K562 (cell line): Measurements from ENCODE around the gene LRRC47. TPM values are rescaled to one million over a fixed set of nuclear protein-coding genes. Genes with fewer than 3 reads are reported as not detected.

Experiments
- BDP1 ChIP-seq: IDR thresholded peaks from 3 replicates; pipeline ENCODE4 v1.6.1; 2011; ENCODE audit not compliant: insufficient read length, insufficient read depth
- EHMT2 ChIP-seq: fragments of 450-650 bp; IDR thresholded peaks from 2 replicates; pipeline ENCODE4 v1.6.1; 2018; ENCODE audit warnings: antibody characterized with exemption
- FOXK2 ChIP-seq, 2 experiments: fragments of 450-650 bp; IDR thresholded peaks in 1 of 2; conservative IDR thresholded peaks in 1 of 2; 2 replicates each; pipeline ENCODE4 v1.6.1; 2016; ENCODE audit warnings: low read depth in 2 of 2, mild to moderate bottlenecking in 1 of 2
- KAT2B ChIP-seq: IDR thresholded peaks from one replicate; pipeline ENCODE4 v1.6.1; 2012; ENCODE audit warnings: low read depth, mild to moderate bottlenecking, control low read depth, inconsistent platforms, low read length, moderate library complexity
- ZBTB17 ChIP-seq: fragments of 450-650 bp; formaldehyde crosslinking; IDR thresholded peaks from 2 replicates; pipeline ENCODE4 v1.4.0; 2020; ENCODE audit warnings: mild to moderate bottlenecking
- polyA plus RNA-seq, 8 experiments: library from polyadenylated mRNA; depleted of rRNA in 4 of 8; stranded (reverse) in 5 of 8; unstranded in 3 of 8; fragments of >200 nt; fragmentation: Nextera tagmentation in 2 of 8; fragmentation: Illumina TruSeq in 1 of 8; extraction: Ambion mirVana in 2 of 8; extraction: Trizol in 1 of 8; gene quantifications; 2 replicates each; pipeline versions ENCODE4 v1.2.1 to v1.2.3, GENCODE V29; 2011 to 2014; ENCODE audit warnings: inconsistent platforms in 1 of 8, missing spikeins in 1 of 8
- total RNA-seq, 7 experiments: library from RNA; depleted of rRNA in 6 of 7; stranded (reverse); fragments of >200 nt in 6 of 7; fragmentation: Illumina TruSeq in 2 of 7; extraction: Trizol in 2 of 7; gene quantifications; 2 replicates each; pipeline versions ENCODE4 v1.2.1 to v1.2.3, GENCODE V29; 2011 to 2021; ENCODE audit warnings: low replicate concordance in 1 of 7
- TF ChIP-seq, protein P1 (sequence below): fragments of 450-650 bp; formaldehyde crosslinking; IDR thresholded peaks from 2 replicates; pipeline ENCODE4 v1.4.0; 2022; ENCODE audit warnings: missing genetic modification characterization
- TF ChIP-seq, protein P2 (sequence below), 2 experiments: fragments of 450-650 bp in 1 of 2; sonication (generic) in 1 of 2; formaldehyde crosslinking in 1 of 2; IDR thresholded peaks in 1 of 2; conservative IDR thresholded peaks in 1 of 2; 2 replicates each; pipeline versions ENCODE4 v1.6.1 to v1.8.1; 2016 to 2023; ENCODE audit warnings: mild to moderate bottlenecking in 2 of 2, moderate library complexity in 2 of 2, inconsistent platforms in 1 of 2, missing genetic modification reagents in 1 of 2
- TF ChIP-seq, protein P3 (sequence below): fragments of 250-450 bp; sonication (Bioruptor Pico); IDR thresholded peaks from 2 replicates; pipeline ENCODE4 v1.4.0; 2020
- TF ChIP-seq, protein P4 (sequence below): sonication (generic); formaldehyde crosslinking; IDR thresholded peaks from 2 replicates; pipeline ENCODE4 v1.8.0; 2022; ENCODE audit warnings: mild to moderate bottlenecking, missing genetic modification reagents
- TF ChIP-seq, protein P5 (sequence below): sonication (generic); formaldehyde crosslinking; IDR thresholded peaks from 2 replicates; pipeline ENCODE4 v1.9.0; 2022; ENCODE audit warnings: mild to moderate bottlenecking, missing genetic modification reagents
- TF ChIP-seq, protein P6 (sequence below): fragments of 450-650 bp; IDR thresholded peaks from 2 replicates; pipeline ENCODE4 v1.7.1; 2018; ENCODE audit warnings: mild to moderate bottlenecking, low read depth; ENCODE audit not compliant: partially characterized antibody
- TF ChIP-seq, protein P7 (sequence below): fragments of 450-650 bp; IDR thresholded peaks from 2 replicates; pipeline ENCODE4 v1.6.1; 2016; ENCODE audit warnings: low read depth

The LRRC47 gene
- total and polyA plus RNA-seq, 9 of the 15 experiments (the other 6 are each of a cell fraction or from before 2014, with no cell fraction given) = 4.6 to 68.0 (median 35.9) TPM

DNA sequence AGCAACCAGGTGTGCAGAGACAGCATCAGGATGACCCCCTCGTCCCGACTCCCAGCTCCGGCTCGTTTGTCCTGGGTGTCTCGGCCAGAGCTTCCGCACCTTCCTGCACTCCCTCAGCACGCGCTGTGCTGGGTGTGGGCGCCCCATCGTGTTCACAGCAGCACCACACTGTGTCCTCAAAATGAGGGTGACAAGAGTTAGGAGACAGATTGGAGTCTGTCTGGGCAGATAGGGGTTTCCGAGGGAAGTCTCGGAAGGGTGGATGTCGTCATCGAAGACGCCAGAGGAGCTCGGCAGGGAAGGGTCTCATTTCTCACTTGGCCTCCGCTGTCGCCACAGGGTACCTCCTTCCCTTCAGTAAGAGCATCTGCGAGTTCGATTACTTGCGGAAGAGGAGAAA, 39.9 kb downstream of the LRRC47 start (continued):
- TF ChIP-seq, protein P1, sequence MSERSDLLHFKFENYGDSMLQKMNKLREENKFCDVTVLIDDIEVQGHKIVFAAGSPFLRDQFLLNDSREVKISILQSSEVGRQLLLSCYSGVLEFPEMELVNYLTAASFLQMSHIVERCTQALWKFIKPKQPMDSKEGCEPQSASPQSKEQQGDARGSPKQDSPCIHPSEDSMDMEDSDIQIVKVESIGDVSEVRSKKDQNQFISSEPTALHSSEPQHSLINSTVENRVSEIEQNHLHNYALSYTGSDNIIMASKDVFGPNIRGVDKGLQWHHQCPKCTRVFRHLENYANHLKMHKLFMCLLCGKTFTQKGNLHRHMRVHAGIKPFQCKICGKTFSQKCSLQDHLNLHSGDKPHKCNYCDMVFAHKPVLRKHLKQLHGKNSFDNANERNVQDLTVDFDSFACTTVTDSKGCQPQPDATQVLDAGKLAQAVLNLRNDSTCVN (CRISPR knock-in tag) = no peak
- TF ChIP-seq, protein P2, sequence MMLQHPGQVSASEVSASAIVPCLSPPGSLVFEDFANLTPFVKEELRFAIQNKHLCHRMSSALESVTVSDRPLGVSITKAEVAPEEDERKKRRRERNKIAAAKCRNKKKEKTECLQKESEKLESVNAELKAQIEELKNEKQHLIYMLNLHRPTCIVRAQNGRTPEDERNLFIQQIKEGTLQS (IDR thresholded peaks at IDR 0.05) = peak; percentile 74
- TF ChIP-seq, protein P2 (CRISPR knock-in tag; conservative IDR thresholded peaks at IDR 0.05) = no peak
- TF ChIP-seq BDP1 (no peak), EHMT2 (no peak), KAT2B (no peak), ZBTB17 (CRISPR knock-in tag) (no peak), FOXK2 (conservative IDR thresholded peaks at IDR 0.05 in 1 of 2, IDR thresholded peaks at IDR 0.05 in 1 of 2; ENCODE audit: low read depth in 2 of 2) (no peak)
- TF ChIP-seq, protein P3, sequence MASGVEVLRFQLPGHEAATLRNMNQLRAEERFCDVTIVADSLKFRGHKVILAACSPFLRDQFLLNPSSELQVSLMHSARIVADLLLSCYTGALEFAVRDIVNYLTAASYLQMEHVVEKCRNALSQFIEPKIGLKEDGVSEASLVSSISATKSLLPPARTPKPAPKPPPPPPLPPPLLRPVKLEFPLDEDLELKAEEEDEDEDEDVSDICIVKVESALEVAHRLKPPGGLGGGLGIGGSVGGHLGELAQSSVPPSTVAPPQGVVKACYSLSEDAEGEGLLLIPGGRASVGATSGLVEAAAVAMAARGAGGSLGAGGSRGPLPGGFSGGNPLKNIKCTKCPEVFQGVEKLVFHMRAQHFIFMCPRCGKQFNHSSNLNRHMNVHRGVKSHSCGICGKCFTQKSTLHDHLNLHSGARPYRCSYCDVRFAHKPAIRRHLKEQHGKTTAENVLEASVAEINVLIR (CRISPR knock-in tag) = no peak
- TF ChIP-seq, protein P4, sequence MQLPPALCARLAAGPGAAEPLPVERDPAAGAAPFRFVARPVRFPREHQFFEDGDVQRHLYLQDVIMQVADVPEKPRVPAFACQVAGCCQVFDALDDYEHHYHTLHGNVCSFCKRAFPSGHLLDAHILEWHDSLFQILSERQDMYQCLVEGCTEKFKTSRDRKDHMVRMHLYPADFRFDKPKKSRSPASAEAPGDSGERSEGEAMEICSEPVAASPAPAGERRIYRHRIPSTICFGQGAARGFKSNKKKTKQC (CRISPR knock-in tag) = no peak
- TF ChIP-seq, protein P5, sequence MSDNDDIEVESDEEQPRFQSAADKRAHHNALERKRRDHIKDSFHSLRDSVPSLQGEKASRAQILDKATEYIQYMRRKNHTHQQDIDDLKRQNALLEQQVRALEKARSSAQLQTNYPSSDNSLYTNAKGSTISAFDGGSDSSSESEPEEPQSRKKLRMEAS (CRISPR knock-in tag) = peak; percentile 47; the same call in 1 of the 2 replicates
- TF ChIP-seq, protein P6, sequence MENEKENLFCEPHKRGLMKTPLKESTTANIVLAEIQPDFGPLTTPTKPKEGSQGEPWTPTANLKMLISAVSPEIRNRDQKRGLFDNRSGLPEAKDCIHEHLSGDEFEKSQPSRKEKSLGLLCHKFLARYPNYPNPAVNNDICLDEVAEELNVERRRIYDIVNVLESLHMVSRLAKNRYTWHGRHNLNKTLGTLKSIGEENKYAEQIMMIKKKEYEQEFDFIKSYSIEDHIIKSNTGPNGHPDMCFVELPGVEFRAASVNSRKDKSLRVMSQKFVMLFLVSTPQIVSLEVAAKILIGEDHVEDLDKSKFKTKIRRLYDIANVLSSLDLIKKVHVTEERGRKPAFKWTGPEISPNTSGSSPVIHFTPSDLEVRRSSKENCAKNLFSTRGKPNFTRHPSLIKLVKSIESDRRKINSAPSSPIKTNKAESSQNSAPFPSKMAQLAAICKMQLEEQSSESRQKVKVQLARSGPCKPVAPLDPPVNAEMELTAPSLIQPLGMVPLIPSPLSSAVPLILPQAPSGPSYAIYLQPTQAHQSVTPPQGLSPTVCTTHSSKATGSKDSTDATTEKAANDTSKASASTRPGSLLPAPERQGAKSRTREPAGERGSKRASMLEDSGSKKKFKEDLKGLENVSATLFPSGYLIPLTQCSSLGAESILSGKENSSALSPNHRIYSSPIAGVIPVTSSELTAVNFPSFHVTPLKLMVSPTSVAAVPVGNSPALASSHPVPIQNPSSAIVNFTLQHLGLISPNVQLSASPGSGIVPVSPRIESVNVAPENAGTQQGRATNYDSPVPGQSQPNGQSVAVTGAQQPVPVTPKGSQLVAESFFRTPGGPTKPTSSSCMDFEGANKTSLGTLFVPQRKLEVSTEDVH = no peak
- TF ChIP-seq, protein P7, sequence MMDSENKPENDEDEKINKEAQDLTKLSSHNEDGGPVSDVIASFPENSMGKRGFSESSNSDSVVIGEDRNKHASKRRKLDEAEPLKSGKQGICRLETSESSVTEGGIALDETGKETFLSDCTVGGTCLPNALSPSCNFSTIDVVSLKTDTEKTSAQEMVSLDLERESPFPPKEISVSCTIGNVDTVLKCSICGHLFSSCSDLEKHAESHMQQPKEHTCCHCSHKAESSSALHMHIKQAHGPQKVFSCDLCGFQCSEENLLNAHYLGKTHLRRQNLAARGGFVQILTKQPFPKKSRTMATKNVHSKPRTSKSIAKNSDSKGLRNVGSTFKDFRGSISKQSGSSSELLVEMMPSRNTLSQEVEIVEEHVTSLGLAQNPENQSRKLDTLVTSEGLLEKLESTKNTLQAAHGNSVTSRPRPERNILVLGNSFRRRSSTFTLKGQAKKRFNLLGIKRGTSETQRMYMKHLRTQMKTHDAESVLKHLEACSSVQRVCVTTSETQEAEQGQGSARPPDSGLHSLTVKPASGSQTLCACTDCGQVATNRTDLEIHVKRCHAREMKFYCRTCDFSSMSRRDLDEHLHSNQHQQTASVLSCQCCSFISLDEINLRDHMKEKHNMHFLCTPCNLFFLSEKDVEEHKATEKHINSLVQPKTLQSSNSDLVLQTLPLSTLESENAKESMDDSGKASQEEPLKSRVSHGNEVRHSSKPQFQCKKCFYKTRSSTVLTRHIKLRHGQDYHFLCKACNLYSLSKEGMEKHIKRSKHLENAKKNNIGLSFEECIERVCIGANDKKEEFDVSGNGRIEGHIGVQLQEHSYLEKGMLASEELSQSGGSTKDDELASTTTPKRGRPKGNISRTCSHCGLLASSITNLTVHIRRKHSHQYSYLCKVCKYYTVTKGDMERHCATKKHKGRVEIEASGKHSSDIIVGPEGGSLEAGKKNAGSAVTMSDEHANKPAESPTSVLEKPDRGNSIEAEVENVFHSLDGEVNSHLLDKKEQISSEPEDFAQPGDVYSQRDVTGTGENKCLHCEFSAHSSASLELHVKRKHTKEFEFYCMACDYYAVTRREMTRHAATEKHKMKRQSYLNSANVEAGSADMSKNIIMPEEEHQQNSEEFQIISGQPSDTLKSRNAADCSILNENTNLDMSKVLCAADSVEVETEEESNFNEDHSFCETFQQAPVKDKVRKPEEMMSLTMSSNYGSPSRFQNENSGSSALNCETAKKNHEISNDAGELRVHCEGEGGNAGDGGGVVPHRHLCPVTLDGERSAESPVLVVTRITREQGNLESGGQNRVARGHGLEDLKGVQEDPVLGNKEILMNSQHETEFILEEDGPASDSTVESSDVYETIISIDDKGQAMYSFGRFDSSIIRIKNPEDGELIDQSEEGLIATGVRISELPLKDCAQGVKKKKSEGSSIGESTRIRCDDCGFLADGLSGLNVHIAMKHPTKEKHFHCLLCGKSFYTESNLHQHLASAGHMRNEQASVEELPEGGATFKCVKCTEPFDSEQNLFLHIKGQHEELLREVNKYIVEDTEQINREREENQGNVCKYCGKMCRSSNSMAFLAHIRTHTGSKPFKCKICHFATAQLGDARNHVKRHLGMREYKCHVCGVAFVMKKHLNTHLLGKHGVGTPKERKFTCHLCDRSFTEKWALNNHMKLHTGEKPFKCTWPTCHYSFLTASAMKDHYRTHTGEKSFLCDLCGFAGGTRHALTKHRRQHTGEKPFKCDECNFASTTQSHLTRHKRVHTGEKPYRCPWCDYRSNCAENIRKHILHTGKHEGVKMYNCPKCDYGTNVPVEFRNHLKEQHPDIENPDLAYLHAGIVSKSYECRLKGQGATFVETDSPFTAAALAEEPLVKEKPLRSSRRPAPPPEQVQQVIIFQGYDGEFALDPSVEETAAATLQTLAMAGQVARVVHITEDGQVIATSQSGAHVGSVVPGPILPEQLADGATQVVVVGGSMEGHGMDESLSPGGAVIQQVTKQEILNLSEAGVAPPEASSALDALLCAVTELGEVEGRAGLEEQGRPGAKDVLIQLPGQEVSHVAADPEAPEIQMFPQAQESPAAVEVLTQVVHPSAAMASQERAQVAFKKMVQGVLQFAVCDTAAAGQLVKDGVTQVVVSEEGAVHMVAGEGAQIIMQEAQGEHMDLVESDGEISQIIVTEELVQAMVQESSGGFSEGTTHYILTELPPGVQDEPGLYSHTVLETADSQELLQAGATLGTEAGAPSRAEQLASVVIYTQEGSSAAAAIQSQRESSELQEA = no peak
